Endothelial cell of umbilical vein (primary cell): Measurements from ENCODE around the gene MAP4K5. TPM values are rescaled to one million over a fixed set of nuclear protein-coding genes. Genes with fewer than 3 reads are reported as not detected.

Experiments
- BruUV-seq: library from RNA; stranded (reverse); fragments of 400-500 nt; replicated peaks from 2 replicates; lab custom pipeline; 2021; lab: Mats Ljungman, UMichigan
- CTCF ChIA-PET: fragments of 300-600, 350-600 bp; sonication (Branson Sonifier 250); formaldehyde crosslinking; loops from one replicate; lab custom pipeline; 2021; ENCODE audit warnings: antibody characterized with exemption, inconsistent platforms; lab: Charles Lee
- POLR2A ChIA-PET: fragments of 300-600, 350-600 bp; sonication (Branson Sonifier 250); formaldehyde crosslinking; loops from one replicate; lab custom pipeline; 2021; ENCODE audit warnings: antibody characterized with exemption, inconsistent platforms; lab: Charles Lee
- DNase-seq: peaks from one replicate; pipeline ENCODE4 v3.0.0-alpha.2; 2011; ENCODE audit warnings: low read depth, low spot score
- FAIRE-seq: peaks from 2 replicates; lab custom pipeline; 2011; peaks lifted over from hg19 to GRCh38; lab: Jason Lieb, UNC
- H2AFZ ChIP-seq: 2 replicates; pipeline ENCODE4 v1.6.0; 2012; ENCODE audit warnings: low read depth, low read length, control low read depth, inconsistent platforms
- H3K27ac ChIP-seq: 2 replicates; pipeline ENCODE4 v1.5.1; 2011; ENCODE audit warnings: low read depth, mild to moderate bottlenecking, control low read depth, low read length, moderate library complexity; ENCODE audit not compliant: insufficient read depth
- H3K27me3 ChIP-seq, 2 experiments: 2 replicates each; pipeline versions ENCODE4 v1.6.0 to v1.6.1; 2011; ENCODE audit warnings: low read length in 2 of 2, mixed read lengths in 1 of 2; ENCODE audit not compliant: control insufficient read depth in 2 of 2, insufficient read depth in 2 of 2
- H3K36me3 ChIP-seq, 2 experiments: 2 replicates in 1 of 2; 3 replicates in 1 of 2; pipeline ENCODE4 v1.5.1; 2011; ENCODE audit warnings: low read length in 2 of 2, mild to moderate bottlenecking in 1 of 2, moderate library complexity in 1 of 2; ENCODE audit not compliant: control insufficient read depth in 2 of 2, insufficient read depth in 2 of 2; ENCODE audit errors: extremely low read depth in 1 of 2
- H3K4me1 ChIP-seq: 3 replicates; pipeline ENCODE4 v1.5.1; 2011; ENCODE audit warnings: mild to moderate bottlenecking, low read length; ENCODE audit not compliant: control insufficient read depth, insufficient read depth; ENCODE audit errors: extremely low read depth
- H3K4me2 ChIP-seq: 2 replicates; pipeline ENCODE4 v1.6.1; 2011; ENCODE audit warnings: low read length, control low read depth, mixed read lengths; ENCODE audit not compliant: insufficient read depth
- H3K4me3 ChIP-seq, 3 experiments: fragments of 200-600 bp in 1 of 3; sonication (generic), shearing (Covaris generic) in 1 of 3; replicated peaks in 1 of 3; 2 replicates each; pipeline ENCODE4 v1.5.1; 2011 to 2016; ENCODE audit warnings: control low read depth in 3 of 3, low read length in 3 of 3, mild to moderate bottlenecking in 2 of 3, inconsistent platforms in 1 of 3, low read depth in 1 of 3, moderate library complexity in 1 of 3; ENCODE audit not compliant: insufficient read depth in 1 of 3
- H3K79me2 ChIP-seq: 2 replicates; pipeline ENCODE4 v1.6.0; 2012; ENCODE audit warnings: low read length, inconsistent platforms; ENCODE audit not compliant: control insufficient read depth, insufficient read depth
- H3K9ac ChIP-seq: replicated peaks from 2 replicates; pipeline ENCODE3; 2011; ENCODE audit warnings: low read length, control low read depth; ENCODE audit not compliant: insufficient read depth; ENCODE audit errors: extremely low read depth
- H3K9me1 ChIP-seq: replicated peaks from 3 replicates; pipeline ENCODE4 v1.6.0; 2011; ENCODE audit warnings: mild to moderate bottlenecking, low read length; ENCODE audit not compliant: control insufficient read depth, insufficient read depth; ENCODE audit errors: extremely low read depth
- H3K9me3 ChIP-seq: replicated peaks from 2 replicates; pipeline ENCODE4 v1.5.1; 2012; ENCODE audit warnings: low read length, inconsistent platforms; ENCODE audit not compliant: control insufficient read depth, insufficient read depth
- H4K20me1 ChIP-seq: replicated peaks from 2 replicates; pipeline ENCODE3; 2011; ENCODE audit warnings: mild to moderate bottlenecking, low read length; ENCODE audit not compliant: control insufficient read depth, insufficient read depth; ENCODE audit errors: extremely low read depth
- EZH2 ChIP-seq: IDR thresholded peaks from 2 replicates; pipeline ENCODE4 v1.6.1; 2012; ENCODE audit warnings: borderline replicate concordance, low read depth, mild to moderate bottlenecking, moderate library complexity, low read length, inconsistent platforms; ENCODE audit not compliant: severe bottlenecking
- FOS ChIP-seq: IDR thresholded peaks from 2 replicates; pipeline ENCODE4 v1.6.1; 2011; ENCODE audit warnings: mild to moderate bottlenecking, low read length, moderate library complexity, borderline replicate concordance; ENCODE audit not compliant: insufficient read depth
- GATA2 ChIP-seq: IDR thresholded peaks from 2 replicates; pipeline ENCODE4 v1.7.0; 2011; ENCODE audit warnings: low read depth, mild to moderate bottlenecking, moderate library complexity, mixed read lengths, low read length; ENCODE audit not compliant: insufficient read length, insufficient read depth
- JUN ChIP-seq: IDR thresholded peaks from 2 replicates; pipeline ENCODE4 v1.6.1; 2011; ENCODE audit warnings: borderline replicate concordance, low read depth; ENCODE audit not compliant: insufficient read length, insufficient read depth
- MYC ChIP-seq: IDR thresholded peaks from one replicate; pipeline ENCODE4 v1.6.1; 2011; ENCODE audit warnings: mild to moderate bottlenecking, low read depth, low read length
- POLR2A ChIP-seq: IDR thresholded peaks from 2 replicates; pipeline ENCODE4 v1.6.1; 2012; ENCODE audit warnings: low read depth, mild to moderate bottlenecking, control low read depth, low read length
- POLR2AphosphoS5 ChIP-seq: IDR thresholded peaks from 2 replicates; pipeline ENCODE4 v1.6.1; 2012; ENCODE audit warnings: low read depth, mild to moderate bottlenecking, control low read depth, low read length, moderate library complexity; ENCODE audit not compliant: insufficient read depth
- dilution Hi-C: fragments of 300-500 bp; cut with MboI; formaldehyde crosslinking; loops from one replicate; pipeline ENCODE4 v1.15.0; 2019; ENCODE audit warnings: low sequenced_read_pairs; ENCODE audit not compliant: extremely low pct_ligation_motif_present
- intact Hi-C: fragments of 100-400 bp; cut with micrococcal nuclease; formaldehyde crosslinking; loops from one replicate; pipeline ENCODE4 v1.10.0; 2022
- polyA plus RNA-seq, 4 experiments: library from polyadenylated mRNA; depleted of rRNA in 3 of 4; stranded (reverse) in 3 of 4; unstranded in 1 of 4; fragments of >200 nt; gene quantifications; 2 replicates each; pipeline versions ENCODE4 v1.2.1 to v1.2.3, GENCODE V29; 2011 to 2012; ENCODE audit warnings: missing spikeins in 1 of 4
- total RNA-seq: library from RNA; stranded (reverse); gene quantifications from 2 replicates; pipeline ENCODE4 v1.2.3, GENCODE V29; 2021
- TF ChIP-seq, protein P1 (sequence below): IDR thresholded peaks from 2 replicates; pipeline ENCODE4 v1.6.1; 2011; ENCODE audit not compliant: insufficient read depth, insufficient read length
- TF ChIP-seq, protein P2 (sequence below), 2 donors: IDR thresholded peaks; 1 replicate in 1 of 2; 2 replicates in 1 of 2; pipeline ENCODE4 v1.5.1; 2011; ENCODE audit warnings: low read length in 2 of 2, mild to moderate bottlenecking in 2 of 2, moderate library complexity in 2 of 2, control low read depth in 1 of 2, inconsistent platforms in 1 of 2, low read depth in 1 of 2; ENCODE audit not compliant: insufficient read depth in 1 of 2; ENCODE audit errors: extremely low read depth in 1 of 2

The MAP4K5 gene
- total and polyA plus RNA-seq, 2 donors (not counting 3 experiments of a cell fraction or from before 2014, with no cell fraction given), result 17.4 to 73.7 TPM

DNA sequence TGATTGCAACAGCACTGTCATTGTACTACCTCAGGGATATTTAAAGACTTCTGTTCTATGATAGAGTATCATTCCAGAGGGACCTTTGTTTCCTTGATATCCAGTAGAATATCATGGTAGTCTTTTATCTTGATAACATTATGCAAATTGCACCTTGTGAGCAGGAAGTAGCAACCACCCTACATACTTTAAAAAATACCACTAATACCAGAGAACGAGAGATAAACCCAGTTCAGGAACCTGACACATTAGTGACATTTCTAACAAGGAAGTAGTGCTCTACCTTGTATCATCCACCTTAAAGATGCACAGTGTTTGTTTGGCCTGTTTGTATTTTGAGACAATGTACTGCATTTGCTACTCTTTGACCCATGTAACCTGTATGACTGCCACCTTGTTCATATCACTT lies 8.8 kb upstream of the MAP4K5 start:
- Histone ChIP-seq H3K27me3 (peaks cover 0 to 11% of the 10 kb centered on the region in 2 experiments), H4K20me1 (no peaks in the 10 kb centered on the region), H3K4me1 (no peaks in the 10 kb centered on the region), H3K79me2 (no peaks in the 10 kb centered on the region), H3K9ac (no peak overlapping the region), H3K36me3 (no peaks in the 10 kb centered on the region), H3K9me3 (no peaks in the 10 kb centered on the region), H3K4me3 (no peak overlapping the region), H3K9me1 (no peaks in the 10 kb centered on the region), H3K4me2 (no peak overlapping the region), H2AFZ (no peak overlapping the region), H3K27ac (no peak overlapping the region)
- dilution Hi-C loops (no loop called here), intact Hi-C loops (no loop called here)
- CTCF ChIA-PET, result interaction anchor here (0.8 to 2.3 kb wide), 7 partner anchors 9 to 319 kb away, joined by 5 to 15 read pairs (median 9); partner anchors contain the start of gene MAP4K5
- TF ChIP-seq, protein P1, sequence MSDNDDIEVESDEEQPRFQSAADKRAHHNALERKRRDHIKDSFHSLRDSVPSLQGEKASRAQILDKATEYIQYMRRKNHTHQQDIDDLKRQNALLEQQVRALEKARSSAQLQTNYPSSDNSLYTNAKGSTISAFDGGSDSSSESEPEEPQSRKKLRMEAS, result no peak
- POLR2A ChIA-PET, result no interaction called here
- DNase-seq (no peak), FAIRE-seq (no peak)
- no TSS peak for BruUV-seq

DNA sequence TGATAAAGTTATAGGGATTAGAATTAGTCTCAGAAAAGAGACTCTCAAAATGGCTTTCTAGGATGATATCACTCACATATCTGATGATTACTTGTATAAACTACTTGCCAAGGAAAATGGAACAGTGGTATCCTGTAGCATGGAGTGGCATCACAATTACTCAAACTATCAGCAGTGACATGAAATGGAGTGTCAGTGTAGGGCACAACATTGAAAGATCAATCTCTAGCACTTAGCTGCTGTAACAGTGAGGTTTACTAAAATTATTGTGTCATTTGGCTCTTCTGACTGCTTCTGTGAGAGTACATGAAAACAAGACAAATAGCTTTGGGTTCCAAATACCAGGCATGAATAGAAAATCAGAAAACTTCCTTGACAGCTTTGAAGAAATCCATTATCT lies 6.7 kb upstream of the MAP4K5 start:
- no peak for TF ChIP-seq POLR2A
- no peak for TF ChIP-seq GATA2
- TF ChIP-seq, protein P2, sequence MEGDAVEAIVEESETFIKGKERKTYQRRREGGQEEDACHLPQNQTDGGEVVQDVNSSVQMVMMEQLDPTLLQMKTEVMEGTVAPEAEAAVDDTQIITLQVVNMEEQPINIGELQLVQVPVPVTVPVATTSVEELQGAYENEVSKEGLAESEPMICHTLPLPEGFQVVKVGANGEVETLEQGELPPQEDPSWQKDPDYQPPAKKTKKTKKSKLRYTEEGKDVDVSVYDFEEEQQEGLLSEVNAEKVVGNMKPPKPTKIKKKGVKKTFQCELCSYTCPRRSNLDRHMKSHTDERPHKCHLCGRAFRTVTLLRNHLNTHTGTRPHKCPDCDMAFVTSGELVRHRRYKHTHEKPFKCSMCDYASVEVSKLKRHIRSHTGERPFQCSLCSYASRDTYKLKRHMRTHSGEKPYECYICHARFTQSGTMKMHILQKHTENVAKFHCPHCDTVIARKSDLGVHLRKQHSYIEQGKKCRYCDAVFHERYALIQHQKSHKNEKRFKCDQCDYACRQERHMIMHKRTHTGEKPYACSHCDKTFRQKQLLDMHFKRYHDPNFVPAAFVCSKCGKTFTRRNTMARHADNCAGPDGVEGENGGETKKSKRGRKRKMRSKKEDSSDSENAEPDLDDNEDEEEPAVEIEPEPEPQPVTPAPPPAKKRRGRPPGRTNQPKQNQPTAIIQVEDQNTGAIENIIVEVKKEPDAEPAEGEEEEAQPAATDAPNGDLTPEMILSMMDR (IDR thresholded peaks at IDR 0.05; ENCODE audit: extremely low read depth in 1 of 2, insufficient read depth in 1 of 2, low read depth in 1 of 2, low read length in 2 of 2), result no peak
- no peak for TF ChIP-seq MYC
- no peak for TF ChIP-seq POLR2AphosphoS5
- TF ChIP-seq EZH2, result no peak
- TF ChIP-seq JUN, result no peak
- TF ChIP-seq FOS, result no peak
- TF ChIP-seq, protein P1, result no peak

More for the DNA sequence above, 6.7 kb upstream of the MAP4K5 start:
- no peak overlapping the region for H3K4me3 ChIP-seq
- H3K9ac ChIP-seq, result no peak overlapping the region
- H3K4me2 ChIP-seq, result no peak overlapping the region
- ChIA-PET POLR2A (no interaction called here), CTCF (interaction anchor here (1.3 to 2.3 kb wide), 4 partner anchors 218 to 321 kb away, joined by 3 to 14 read pairs (median 5); no protein-coding TSS in a partner anchor)
- no peaks in the 10 kb centered on the region for H4K20me1 ChIP-seq
- no peak overlapping the region for H2AFZ ChIP-seq
- dilution Hi-C loops (no loop called here), intact Hi-C loops (no loop called here)
- no TSS peak for BruUV-seq
- no peaks in the 10 kb centered on the region for H3K4me1 ChIP-seq
- peaks cover 0 to 5% of the 10 kb centered on the region in 2 experiments for H3K27me3 ChIP-seq
- FAIRE-seq, result no peak
- no peak overlapping the region for H3K27ac ChIP-seq
- no peaks in the 10 kb centered on the region for H3K9me3 ChIP-seq
- no peaks in the 10 kb centered on the region for H3K36me3 ChIP-seq
- DNase-seq, result no peak
- no peaks in the 10 kb centered on the region for H3K9me1 ChIP-seq
- no peaks in the 10 kb centered on the region for H3K79me2 ChIP-seq
